Skin of body (tissue), 2 donors: ENCODE measurements around the gene VPS51. TPM values are rescaled to one million over a fixed set of nuclear protein-coding genes. Genes with fewer than 3 reads are reported as not detected.
A peak's percentile ranks its signal among the peaks of the same experiment; 100 is the strongest.

Experiments
- DNase-seq: peaks from one replicate; lab custom pipeline; 2025; lab: John Stamatoyannopoulos, UW
- total RNA-seq: library from RNA; depleted of rRNA; stranded (reverse); fragments of >200 nt; gene quantifications from one replicate; pipeline ENCODE4 v1.2.3, GENCODE V29; 2014

VPS51 gene
- 93.3 TPM for total RNA-seq

DNA sequence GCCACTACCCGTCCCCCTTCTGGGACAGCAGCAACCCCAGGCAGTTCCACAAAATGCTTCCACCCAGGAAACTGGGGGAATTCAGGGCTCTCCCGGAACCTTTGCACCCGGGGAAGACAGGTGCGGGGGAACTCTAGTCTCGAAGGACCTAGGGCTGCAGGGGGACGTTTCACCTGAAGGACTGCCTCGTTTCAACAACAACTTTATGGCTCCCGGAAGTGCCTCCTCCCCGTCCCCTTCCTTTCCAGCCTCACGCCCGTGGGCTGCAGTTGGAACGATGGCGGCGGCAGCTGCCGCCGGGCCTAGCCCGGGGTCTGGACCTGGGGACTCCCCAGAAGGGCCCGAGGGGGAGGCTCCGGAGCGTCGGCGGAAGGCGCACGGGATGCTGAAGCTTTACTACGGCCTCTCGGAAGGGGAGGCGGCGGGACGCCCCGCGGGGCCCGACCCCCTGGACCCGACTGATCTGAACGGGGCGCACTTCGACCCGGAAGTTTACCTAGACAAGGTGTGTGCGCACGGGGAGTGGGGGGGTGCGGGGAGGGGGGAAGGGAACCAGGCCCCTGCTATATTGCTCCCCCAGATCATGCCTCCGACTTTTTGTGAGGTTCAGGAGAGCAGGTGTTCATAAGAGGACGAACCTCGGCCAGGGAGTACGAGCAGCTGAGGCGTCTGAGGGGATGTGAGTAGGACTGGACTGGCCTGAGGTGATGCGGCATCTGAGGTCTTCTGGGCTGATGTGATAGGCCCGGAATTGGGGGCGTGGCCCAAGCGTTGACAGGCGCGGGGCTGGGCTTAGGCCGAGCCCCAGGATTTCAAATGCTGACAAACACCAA is at the start of gene VPS51:
Gene VPS51 (plus strand): TSS at position 241 of the 833 bp plus-strand sequence. CDS start 37 bp downstream, at position 278.
- peak; percentile 93 for DNase-seq

DNA sequence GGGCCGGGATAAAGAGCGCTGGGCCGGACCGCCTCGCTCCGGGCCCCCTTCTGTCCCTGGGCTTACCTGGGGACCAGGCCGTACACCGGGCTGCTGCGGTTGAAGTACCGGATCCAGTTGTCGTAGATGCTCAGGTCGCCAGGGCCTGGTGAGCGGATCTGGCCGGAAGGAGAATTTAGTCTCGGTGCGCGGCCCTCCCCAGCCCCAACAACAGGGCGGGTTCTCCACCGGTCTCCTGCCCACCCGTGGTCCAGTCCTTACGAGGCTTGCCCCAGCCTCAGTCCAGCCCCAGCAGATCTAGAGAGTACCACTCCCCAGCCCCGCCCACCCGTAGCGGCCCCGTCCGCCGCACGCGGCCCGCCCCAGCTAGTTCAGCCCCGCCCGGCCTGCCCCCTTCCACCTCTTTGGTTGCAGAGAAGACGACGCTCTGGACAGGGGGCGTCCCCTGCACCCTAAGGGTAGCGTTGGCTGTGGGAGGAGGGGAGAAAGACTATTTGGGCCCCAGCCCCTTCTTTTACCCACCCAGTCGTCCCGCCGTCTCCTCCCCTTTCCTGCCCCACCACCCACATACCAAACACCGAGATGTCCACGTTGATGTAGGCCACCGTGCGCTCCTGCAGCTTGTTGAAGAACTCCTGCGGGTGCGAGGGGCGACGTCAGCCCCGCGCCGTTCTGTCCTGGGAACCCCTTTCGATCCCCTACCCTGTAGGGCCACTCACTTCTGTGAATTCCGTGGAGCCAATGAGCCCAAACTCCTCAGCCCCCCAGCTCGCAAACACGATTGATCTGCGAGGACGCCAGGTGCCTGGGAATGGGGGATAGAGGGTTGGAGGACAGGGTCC is 48.2 kb upstream of the VPS51 start:
- no peak for DNase-seq

DNA sequence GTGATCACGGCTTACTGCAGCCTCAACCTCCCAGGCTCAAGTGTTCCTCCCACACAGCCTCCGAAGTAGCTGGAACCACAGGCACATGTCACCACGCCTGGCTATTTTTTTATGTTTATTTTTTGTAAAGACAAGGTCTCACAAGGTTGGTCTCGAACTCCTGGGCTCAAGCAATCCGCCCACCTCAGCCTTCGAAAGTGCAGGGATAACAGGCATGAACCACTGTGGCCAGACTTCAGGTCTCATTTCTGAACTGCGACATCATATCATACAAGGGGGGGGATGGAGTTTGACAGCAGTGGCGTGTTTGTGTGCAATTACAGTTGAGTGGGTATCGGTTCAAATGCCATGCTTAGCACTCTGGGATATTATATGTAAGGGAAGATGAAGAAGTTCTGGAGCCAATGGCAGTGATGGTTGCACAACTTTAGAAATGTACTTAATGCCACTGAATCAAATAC is 44.6 kb upstream of the VPS51 start:
- no peak for DNase-seq

DNA sequence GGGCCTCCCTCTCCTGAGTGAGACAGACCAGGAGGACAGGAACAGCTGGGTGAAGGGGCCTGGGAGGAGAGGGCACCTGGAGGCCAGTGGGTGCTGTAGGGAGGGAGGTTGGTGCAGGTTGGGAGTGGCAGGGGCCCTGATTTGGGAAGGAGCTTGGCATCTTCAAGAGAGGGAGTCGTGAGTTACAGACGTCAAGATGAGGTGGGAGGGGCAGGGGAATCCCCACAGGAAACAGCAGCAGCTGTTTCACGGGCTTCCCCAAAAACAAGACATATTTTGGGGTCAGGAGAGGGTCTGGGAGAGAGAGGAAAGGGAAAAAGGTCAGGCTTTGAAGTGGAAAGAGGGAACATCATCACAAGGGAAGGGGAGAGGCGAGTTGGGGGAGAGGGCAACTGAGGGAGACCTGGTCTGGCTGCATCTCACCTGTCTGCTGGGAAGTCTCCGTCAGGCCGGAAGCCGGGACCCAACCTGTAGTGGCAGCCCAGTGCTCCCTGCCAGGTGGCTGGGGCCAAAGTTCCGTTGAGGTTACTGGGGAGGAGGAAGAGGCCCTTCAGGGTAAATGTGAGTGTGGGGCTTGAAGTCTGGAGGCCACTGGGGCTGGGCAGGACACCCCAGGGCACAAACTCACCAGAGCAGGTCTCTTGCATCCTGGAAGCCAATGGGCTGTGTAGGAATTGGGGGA is 42.0 kb upstream of the VPS51 start:
- no peak for DNase-seq

DNA sequence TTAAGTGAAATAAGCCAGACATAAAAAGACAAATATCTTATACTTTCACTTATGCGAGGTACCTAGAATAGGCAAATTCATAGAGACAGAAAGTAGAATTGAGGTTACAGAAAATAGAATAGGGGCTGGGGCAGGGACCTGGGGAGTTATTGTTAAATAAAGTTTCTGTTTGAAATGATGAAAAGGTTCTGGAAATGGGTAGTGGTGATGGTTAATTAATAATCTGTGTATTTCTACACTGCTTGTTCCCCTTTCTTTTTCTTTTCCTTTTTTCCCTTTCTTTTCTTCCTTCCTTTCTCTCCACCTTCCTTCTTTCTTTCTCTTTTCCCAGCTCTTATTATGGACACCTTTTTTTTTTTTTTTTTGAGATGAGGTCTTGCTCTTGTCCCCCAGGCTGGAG is 40.5 kb upstream of the VPS51 start:
- DNase-seq: no peak

DNA sequence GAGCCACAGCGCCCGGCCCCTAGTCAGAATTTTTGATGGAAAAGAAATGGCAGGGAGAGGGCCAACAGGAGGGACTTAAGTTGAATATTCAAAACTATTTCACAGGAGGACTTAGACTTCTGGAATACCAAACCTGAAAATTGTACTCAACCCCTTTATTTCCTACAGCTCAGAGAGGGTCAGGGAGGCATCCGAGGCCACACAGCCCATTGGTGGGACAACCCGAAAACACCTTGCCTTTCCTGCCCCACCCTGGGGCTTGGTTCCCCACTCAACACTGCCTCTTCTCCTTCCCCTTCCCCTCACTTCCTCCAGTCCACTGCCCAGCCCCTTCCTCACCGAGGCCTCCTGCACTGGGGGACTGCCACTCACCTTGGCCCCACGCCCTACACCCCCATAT is 39.0 kb upstream of the VPS51 start:
- DNase-seq: no peak

DNA sequence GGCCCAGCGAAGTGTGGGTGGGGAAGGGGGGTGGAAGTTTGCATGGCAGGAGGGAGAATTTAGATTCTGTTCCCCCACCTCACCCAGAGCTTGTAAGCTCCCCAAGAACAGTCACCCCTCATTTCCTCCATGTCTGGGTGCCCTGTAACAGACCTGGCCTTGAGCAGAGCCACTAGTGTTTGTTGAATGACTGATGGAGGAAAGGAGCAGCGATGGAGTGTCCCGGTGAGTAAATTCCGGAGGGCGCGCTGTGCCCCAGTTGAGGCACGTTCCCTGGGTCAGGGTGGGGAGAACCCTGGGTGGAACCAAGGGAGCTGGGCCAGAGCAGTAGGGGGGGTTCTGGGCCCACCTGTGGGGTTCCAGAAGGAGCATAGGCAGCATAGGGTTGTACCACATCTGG is 38.5 kb upstream of the VPS51 start:
- DNase-seq: no peak

DNA sequence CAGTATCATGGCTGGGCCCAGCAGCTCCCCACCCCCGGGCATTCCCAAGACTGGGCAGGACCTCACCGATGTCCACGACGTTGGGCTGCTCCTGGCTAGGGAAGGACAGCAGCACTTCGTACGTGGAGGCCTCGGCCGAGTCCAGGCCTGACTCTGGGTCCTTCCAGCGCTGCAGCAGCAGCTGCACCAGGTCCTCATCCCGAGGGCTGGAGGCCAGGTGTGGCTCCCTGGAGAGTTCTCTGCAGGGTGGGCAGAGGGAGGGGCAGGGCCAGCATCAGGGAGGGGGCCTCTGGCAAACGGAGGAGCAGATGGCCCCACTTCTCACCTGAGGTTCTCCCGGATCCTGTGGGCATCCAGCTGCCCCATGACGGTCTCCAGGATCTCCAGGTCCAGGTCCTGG is 38.0 kb upstream of the VPS51 start:
- DNase-seq: no peak

DNA sequence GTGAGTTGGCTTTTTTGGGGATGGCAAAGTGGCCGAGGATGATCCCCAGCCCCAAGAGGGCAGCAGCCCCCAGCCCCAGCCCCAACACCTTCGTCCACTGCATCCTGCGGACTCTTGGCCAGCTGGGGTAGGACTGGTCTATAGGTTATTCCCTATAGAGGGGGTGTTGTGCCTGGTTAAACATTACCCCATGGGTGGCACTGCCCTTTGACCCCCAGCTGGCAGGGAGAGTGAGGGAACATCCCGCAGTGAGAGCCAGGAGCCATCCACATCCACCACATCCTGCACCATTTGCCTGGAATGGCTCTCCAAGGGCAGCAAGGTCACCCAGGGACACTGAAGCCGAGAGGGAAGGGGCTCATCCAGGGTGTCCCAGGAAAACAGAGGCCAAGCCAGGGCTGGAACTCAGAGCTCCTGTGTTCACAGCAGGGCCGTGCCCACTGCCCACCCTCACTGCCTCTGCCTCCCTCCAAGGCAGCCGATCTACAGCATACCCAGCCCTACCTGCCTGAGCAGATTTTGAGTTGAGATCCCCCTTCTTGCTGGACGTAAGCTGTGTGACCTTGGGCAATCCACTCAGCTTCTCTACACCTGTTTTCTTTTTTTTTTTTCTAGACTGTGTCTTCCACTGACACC is 37.5 kb upstream of the VPS51 start, which contains the start of gene NAALADL1:
Gene NAALADL1 (minus strand): TSS at position 135 of the 636 bp plus-strand sequence. CDS start 32 bp downstream, at position 103.
- DNase-seq: no peak

DNA sequence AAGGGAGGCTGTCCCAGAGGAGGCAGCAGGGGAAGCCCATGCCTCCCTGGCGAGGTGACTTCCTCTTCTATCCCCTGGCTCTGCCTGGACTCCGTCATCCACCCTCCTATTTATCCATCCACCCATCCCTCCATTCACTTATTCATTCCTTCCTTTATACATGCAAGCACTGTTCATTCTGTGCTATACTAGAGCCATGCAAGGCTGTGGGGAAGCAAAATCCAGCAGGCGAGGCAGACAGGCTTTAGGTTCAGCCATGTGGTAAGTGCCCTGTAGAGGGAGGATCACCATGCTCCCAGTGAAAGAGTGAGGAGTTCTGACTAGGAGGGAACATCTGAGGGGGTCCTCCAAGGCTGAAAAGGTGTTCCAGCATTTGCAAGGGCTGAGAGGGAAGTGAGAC is 36.5 kb upstream of the VPS51 start:
- DNase-seq: no peak

DNA sequence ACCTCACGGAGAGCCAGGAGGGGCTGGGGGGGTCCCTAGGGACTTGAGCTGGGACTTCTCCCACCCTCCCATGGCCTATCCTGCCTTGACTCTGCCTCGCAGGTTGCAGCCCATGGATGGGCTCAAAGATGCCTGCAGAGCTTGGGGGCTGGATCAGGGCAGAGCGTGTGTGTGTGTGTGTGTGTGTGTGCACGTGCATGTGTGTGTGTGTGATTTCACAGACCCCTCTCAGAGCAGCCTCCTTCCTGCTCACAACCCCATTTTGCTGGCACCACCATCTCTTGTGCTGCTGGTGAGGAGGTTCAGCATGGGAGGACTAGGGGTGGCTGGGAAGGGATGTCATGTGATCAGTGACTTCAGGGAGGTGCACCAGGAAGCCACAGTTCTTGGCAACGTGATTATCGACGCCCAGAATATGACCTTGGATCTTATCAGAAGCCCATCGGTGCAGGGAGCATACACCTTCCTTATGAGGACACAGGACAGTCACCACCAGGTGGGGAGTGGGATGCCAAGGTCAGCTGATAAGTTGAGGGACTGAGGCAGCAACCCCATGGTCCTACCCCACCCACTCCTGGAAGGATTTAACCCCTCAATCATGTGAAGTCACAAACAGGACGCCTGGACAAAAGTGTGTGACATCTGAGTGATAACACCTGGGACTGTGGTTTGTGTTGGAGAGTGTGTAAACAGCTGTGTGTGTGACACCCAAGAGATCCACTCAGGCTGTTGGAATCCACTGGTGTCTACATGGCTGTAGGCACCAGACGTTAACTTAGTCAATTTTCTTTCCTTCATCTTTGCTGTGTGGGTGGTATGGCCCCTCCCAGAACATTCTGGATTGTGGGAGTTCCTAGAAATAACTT is 35.8 kb upstream of the VPS51 start:
- no peak for DNase-seq

DNA sequence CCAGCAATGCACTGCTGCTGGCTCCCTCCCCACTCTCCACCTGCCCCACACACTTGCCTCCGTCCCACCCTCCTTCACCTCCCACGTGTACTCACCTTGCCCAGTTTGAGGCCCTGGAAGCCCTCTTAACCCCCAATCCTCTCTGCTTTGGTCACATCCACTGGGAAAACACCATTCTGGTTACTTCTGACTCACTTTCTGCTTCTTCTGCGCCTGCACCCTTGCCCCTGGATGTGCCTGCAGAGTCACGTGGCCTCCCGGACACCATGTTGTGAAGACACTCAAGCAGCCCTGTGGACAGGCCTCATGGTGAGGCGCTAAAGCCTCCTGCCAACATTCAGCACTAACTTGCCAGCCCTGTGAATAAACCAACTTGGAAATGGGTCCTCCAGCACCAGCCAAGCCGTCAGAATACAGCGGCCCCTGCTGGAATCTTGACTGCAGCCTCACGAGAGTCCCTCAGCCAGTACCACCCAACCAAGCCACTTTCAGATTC is 35.1 kb upstream of the VPS51 start:
- DNase-seq: no peak

DNA sequence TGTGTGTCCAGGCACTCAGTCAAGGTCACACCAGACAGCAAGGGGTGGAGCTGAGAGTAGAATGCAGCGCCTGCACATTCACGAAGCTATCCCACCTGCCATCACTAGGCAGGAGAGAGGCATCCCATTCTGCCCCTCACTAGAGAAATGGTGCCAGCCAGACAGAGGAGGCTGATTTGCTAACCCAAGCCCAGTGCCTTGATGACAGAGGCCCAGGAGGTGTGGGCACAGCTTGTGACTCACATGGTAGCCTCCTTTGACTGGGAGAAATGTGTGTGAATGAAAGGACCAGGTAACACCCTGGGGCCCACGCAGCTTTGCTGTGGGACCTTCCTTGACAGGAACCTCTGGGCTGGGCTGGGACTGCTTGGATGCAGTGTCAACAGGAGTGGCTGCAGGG is 32.5 kb upstream of the VPS51 start:
- DNase-seq: no peak

DNA sequence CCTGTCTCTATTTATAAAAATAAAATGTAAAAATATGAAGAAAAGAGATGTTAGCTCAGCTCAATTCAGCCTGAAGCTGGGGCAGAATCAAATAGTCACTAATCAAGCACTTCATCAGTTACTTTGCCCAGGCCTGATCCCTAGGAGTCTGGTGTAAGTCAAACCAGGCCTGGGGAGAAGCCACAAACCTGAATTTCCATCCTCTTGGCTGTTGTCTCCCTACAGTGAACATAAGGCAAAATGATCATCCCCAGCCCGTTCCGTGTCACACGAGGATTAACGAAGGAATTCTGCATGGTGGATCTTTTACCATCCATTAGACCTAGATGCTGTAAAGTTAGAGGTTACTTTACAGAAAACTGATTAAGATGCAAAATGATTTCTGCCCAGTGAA is 31.2 kb upstream of the VPS51 start:
- DNase-seq: no peak

DNA sequence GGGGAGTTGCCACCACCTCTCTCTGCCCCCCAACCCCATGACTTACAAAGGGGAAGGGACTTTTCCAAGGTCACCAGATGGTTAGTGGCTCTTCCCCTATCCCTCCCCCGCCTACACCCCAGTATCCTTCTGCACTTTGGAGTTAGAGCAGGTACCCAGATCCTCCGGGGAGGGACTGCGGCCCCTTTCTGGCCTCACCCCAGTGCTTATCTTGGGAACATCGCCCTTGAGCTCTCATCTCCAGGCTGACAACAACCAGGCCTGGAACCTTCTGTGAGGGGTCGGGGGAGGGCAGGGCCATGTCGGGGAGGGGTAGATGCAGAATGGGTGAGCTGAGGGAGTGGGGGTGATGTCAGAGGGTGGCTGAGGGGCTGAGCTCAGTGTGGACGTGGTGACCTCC is 30.2 kb upstream of the VPS51 start:
- no peak for DNase-seq

DNA sequence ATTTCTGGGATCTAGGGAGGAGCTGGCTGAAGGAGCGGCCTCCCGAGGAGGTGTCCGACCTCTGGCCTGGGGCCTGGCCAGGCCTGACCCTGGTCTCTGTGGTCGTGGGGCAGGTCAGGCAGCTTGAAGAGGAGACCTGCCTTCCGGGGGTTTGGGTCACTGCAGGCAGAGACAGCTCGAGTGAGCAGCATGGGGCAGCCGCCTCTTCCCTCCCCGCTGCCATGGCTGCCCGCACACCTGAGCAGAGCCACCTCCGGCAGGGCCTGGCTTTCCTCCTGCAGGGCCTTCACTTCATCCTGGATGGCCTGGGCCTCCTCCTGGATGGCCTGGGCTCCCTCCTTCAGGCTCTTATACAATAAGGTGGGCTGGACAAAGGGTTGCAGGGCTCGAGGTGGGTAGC is 29.7 kb upstream of the VPS51 start:
- no peak for DNase-seq

DNA sequence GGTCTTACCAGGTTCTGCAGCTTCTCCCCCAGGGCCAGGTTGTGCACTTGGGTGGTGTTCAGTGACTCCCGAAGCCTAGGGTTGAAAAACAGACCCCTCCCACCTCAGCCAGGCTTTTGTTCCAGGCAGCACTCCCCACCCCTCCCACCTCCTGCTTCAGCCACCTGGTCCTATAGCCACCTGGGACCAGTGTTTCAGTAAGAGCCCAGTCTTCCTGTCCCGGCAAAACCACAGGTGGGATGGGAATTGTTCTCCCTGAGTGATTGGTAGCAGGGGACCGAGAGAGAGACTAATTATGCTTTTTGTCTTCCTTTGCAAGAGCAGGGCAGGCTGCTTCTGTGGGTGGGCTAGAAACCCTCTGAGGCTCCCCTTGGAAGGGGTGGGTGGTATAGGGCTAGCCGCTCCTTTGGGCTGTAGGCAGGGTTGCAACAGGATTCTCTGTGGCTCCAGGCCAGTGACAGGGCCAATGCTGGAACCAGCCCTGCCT is 29.2 kb upstream of the VPS51 start:
- no peak for DNase-seq

DNA sequence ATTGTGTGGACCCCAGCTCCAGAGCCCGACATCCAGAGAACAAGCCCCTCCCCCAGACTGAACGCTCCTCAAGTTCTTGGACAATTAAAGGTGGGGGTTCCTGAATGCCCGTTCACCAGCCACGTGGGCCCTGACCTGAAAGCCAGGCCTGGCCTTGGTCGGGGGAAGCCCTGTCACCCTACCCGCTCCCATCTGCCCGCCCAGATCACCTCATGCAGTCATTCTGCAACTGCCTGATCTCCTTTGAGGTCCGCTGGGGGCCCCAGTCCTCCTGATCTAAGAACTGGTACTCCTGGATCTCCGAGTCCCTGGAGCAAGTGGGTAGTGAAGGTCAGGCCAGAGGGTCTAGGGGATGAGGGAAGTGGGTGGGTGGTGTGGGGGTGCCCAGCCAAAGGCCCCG is 28.6 kb upstream of the VPS51 start:
- no peak for DNase-seq

DNA sequence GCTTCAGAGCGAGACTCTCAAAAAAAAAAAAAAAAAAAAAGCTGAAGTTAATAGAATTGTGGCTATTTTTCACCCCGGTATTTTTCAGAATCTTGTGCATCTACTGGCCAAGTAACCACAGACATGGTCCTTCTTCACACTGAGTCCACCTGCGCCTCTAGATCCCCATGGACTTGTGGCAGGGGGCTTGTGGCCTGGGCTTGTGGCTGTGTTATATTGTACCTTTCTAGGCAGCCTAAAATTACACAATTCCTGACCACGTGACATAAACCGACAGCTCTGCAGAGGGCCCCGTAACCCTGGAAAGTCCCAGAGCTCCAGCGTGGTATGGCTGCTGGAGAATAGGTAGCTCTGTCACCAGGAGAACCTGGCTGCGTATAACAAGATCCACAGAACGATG is 26.8 kb upstream of the VPS51 start:
- DNase-seq: no peak
